GM23248 (cell line): ENCODE measurements around the gene DHDDS.

Experiments
- EZH2 ChIP-seq: fragments of 200-600 bp; sonication (generic); IDR thresholded peaks from 2 replicates; pipeline ENCODE4 v1.6.1; 2018; ENCODE audit warnings: antibody characterized with exemption, mild to moderate bottlenecking; ENCODE audit not compliant: insufficient read depth, poor library complexity, severe bottlenecking
- EZH2phosphoT487 ChIP-seq: fragments of 200-600 bp; sonication (generic); IDR thresholded peaks from 2 replicates; pipeline ENCODE4 v1.6.1; 2018; ENCODE audit warnings: antibody characterized with exemption, moderate library complexity, mild to moderate bottlenecking, low read depth; ENCODE audit not compliant: insufficient read depth

DNA sequence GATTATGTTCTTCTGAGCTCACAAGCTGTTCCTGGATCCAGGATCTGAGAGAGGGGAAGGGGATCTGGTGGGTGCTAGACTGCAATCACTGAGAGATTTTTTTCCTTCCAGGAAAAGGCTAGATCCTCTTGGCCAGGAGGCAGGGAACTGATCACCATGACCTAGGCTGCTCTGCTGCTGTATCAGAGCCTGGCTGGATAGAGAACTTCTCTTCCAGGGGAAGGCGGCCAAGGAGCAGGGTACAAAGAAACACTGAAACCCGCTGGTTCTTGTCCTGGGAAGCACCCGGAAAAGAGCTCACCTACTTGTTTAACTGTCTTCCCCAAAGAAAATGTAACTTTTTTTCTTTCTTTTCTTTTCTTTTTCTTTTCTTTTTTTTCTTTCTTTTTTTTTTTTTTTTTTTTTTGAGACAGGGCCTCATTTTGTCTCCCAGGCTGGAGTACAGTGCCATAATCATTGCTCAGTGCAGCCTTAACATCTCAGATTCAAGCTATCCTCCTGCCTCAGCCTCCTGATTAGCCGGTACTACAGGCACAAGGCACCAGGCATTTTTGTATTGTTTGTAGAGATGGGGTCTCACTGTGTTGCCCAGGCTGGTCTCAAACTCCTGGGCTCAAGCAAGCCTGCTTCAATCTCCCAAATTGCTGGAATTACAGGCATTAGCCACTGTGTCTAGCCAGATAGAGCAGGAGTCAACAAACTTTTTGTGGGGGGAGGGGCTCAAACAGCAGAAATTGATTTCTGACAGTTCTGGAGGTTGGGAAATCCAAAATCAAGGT, 85.1 kb downstream of the DHDDS start:
- TF ChIP-seq EZH2 (no peak), EZH2phosphoT487 (no peak)
